IPS DF 6.9 (cell line): ENCODE data around the gene IVD.
A peak's percentile ranks its signal among the peaks of the same experiment; 100 is the strongest.

Experiments used
- DNase-seq: peaks from one replicate; pipeline ENCODE4 v3.0.0-alpha.2; 2013; ENCODE audit warnings: low read depth, low spot score
- H3K27ac ChIP-seq: one replicate; pipeline ENCODE4 v1.5.1; 2013; ENCODE audit warnings: low read length, control low read depth
- H3K27me3 ChIP-seq: 2 replicates; pipeline ENCODE4 v1.6.1; 2013; ENCODE audit warnings: mild to moderate bottlenecking, low read length; ENCODE audit not compliant: control insufficient read depth, insufficient read depth
- H3K36me3 ChIP-seq: 2 replicates; pipeline ENCODE4 v1.6.1; 2013; ENCODE audit warnings: low read length; ENCODE audit not compliant: control insufficient read depth, insufficient read depth
- H3K4me1 ChIP-seq: 2 replicates; pipeline ENCODE4 v1.6.1; 2013; ENCODE audit warnings: low read length; ENCODE audit not compliant: control insufficient read depth, insufficient read depth
- H3K4me3 ChIP-seq: 2 replicates; pipeline ENCODE4 v1.5.1; 2013; ENCODE audit warnings: mild to moderate bottlenecking, low read length
- H3K9me3 ChIP-seq: 2 replicates; pipeline ENCODE4 v1.6.1; 2013; ENCODE audit warnings: low read length, inconsistent platforms; ENCODE audit not compliant: control insufficient read depth, insufficient read depth
- WGBS: extraction: QIAGEN DNeasy Blood & Tissue Kit; methylation state at CpG from one replicate; pipeline ENCODE4 v1.1.7; 2013; ENCODE audit warnings: mixed read lengths, missing lambda C conversion rate; ENCODE audit not compliant: insufficient read length, insufficient coverage; 5-methylcytosine and 5-hydroxymethylcytosine counted together

IVD gene

DNA sequence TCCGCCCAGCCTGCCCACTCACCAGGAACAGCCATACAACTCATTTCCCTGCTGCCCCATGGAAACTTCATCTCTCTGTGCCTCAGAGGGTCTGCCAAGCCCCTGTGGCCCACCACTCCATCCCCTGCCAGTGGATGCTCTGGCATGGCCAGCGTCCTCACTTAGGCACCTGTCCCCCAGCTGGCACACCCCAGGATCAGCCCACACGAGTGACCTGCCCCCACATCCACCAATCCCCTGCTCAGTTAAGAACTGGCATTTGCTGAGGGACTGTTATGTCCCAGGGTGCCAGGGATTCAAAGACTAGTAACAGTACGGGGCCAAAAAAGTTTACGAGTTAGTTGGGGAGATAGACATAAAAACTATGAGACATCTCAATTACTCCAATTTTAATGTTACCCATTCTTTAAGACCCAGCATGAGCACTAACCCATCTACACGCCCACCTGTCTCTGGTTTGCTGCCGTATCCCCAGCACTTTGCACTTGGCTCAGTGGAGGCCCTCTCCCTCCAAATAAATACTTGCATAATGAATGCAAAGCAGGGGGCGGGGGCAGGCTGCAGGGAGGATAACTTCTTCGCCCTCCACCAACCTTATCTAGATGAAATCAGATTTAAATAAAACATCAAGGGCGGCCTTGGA is 23.6 kb downstream of the IVD start:
- H3K4me1 ChIP-seq, result no peaks in the 10 kb centered on the region
- no peaks in the 10 kb centered on the region for H3K36me3 ChIP-seq
- H3K4me3 ChIP-seq, result no peak overlapping the region
- no CpG with 5 or more reads among the region's 10 CpGs for WGBS
- H3K27ac ChIP-seq, result no peak overlapping the region
- H3K9me3 ChIP-seq, result no peaks in the 10 kb centered on the region
- no peaks in the 10 kb centered on the region for H3K27me3 ChIP-seq
- no peak for DNase-seq

GRCh38 chr15:40430271-40430805 is 24.7 kb downstream of the IVD start:
- no peak for DNase-seq
- no peaks in the 10 kb centered on the region for H3K36me3 ChIP-seq
- no peaks in the 10 kb centered on the region; the same call in 1 of the 2 replicates for H3K27me3 ChIP-seq
- no peak overlapping the region for H3K4me3 ChIP-seq
- no peaks in the 10 kb centered on the region for H3K9me3 ChIP-seq
- peaks cover 1% of the 10 kb centered on the region; the same call in 1 of the 2 replicates for H3K4me1 ChIP-seq
- H3K27ac ChIP-seq, result no peak overlapping the region
- WGBS, result no CpG with 5 or more reads among the region's 10 CpGs

GRCh38 chr15:40435023-40435709 is 29.6 kb downstream of the IVD start:
- H3K4me1 ChIP-seq, result peaks cover 16% of the 10 kb centered on the region
- no peaks in the 10 kb centered on the region; the same call in 1 of the 2 replicates for H3K27me3 ChIP-seq
- no peak for DNase-seq
- no peaks in the 10 kb centered on the region for H3K9me3 ChIP-seq
- H3K4me3 ChIP-seq, result no peak overlapping the region; the same call in 1 of the 2 replicates
- WGBS, result no CpG with 5 or more reads among the region's 20 CpGs
- no peak overlapping the region for H3K27ac ChIP-seq
- no peaks in the 10 kb centered on the region for H3K36me3 ChIP-seq

DNA sequence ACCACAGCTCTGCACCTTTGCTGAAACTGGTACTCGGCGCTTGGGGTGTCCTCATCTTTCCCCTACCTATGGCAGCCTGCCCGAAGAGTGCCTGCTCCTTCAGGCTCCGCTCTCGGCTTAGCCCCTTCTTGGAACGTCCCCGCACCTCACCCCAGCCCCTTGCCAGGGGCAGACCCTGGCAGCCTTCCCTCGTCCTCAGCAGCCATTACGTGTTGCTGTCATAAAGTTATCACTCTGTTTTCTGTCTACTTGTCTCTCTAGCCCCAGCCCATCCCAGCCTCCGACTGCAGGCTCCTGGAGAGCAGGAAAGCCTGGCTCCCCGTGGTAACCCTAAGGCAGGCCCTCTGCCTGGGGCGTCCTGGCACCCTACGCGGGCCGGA is 30.1 kb downstream of the IVD start:
- no peak for DNase-seq
- Histone ChIP-seq H3K27me3 (no peaks in the 10 kb centered on the region; the same call in 1 of the 2 replicates), H3K4me3 (peak overlapping the region; percentile 55; the same call in 1 of the 2 replicates), H3K9me3 (no peaks in the 10 kb centered on the region), H3K27ac (no peak overlapping the region), H3K4me1 (peaks cover 16% of the 10 kb centered on the region), H3K36me3 (no peaks in the 10 kb centered on the region)
- no CpG with 5 or more reads among the region's 15 CpGs for WGBS

DNA sequence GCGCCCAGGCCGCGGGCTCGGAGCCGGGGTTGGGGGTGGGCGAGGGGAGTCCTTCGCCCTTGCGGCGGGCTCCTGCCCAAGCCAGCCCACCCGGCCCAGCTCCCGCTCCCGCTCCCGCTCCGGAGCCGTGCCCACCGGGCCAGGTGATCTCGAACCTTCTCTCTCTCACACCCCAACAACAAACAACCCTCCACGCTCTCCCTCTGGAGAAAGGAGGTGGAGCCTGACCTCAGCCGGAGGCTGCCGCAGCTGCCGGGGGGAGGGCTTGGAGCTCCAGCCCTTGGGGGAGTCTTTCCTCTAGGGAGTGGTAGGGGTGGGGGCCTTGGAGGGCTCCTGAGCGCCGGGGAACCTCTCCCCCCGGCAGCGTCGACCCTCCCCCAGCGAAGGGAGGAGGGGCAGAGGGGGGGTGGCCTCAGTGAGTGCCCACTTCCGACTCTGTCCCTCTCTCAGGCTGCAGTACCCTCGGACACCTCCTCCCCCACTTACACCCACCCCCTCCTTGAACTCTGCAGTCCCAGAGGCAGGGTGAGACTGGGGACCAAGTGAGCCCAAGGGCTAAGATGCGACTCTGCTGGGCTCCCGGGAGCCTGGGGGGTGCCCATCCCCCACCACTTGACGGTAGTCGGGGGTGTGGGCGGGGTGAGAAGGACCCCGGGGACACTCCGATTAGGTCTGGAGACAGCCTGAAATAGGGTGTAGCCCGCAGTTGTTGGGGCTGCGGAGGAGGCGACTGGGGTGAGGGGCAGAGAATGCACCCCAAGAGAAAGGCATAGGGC is 30.7 kb downstream of the IVD start:
- peak overlapping the region; percentile 55 for H3K4me3 ChIP-seq
- no peak overlapping the region for H3K27ac ChIP-seq

GRCh38 chr15:40436892-40437751 is 31.5 kb downstream of the IVD start:
- no peaks in the 10 kb centered on the region; the same call in 1 of the 2 replicates for H3K27me3 ChIP-seq
- no CpG with 5 or more reads among the region's 17 CpGs for WGBS
- H3K9me3 ChIP-seq, result no peaks in the 10 kb centered on the region
- peaks cover 16% of the 10 kb centered on the region for H3K4me1 ChIP-seq
- no peak overlapping the region for H3K27ac ChIP-seq
- no peak for DNase-seq
- H3K36me3 ChIP-seq, result no peaks in the 10 kb centered on the region; the same call in 1 of the 2 replicates
- H3K4me3 ChIP-seq, result peak overlapping the region; percentile 55; the same call in 1 of the 2 replicates

More for the DNA sequence above, 30.7 kb downstream of the IVD start:
- WGBS, result no CpG with 5 or more reads among the region's 39 CpGs
- no peak for DNase-seq
- H3K27me3 ChIP-seq, result no peaks in the 10 kb centered on the region; the same call in 1 of the 2 replicates
- H3K4me1 ChIP-seq, result peaks cover 16% of the 10 kb centered on the region
- no peaks in the 10 kb centered on the region for H3K9me3 ChIP-seq
- H3K36me3 ChIP-seq, result no peaks in the 10 kb centered on the region; the same call in 1 of the 2 replicates

- no CpG with 5 or more reads among the region's 21 CpGs for WGBS
- no peaks in the 10 kb centered on the region; the same call in 1 of the 2 replicates for H3K36me3 ChIP-seq
- H3K27ac ChIP-seq, result no peak overlapping the region
- DNase-seq, result no peak
- peak overlapping the region; percentile 55; the same call in 1 of the 2 replicates for H3K4me3 ChIP-seq
- H3K9me3 ChIP-seq, result no peaks in the 10 kb centered on the region
- H3K4me1 ChIP-seq, result peaks cover 20% of the 10 kb centered on the region
- no peaks in the 10 kb centered on the region; the same call in 1 of the 2 replicates for H3K27me3 ChIP-seq
Observed at GRCh38 chr15:40437752-40438687, 32.4 kb downstream of the IVD start.

DNA sequence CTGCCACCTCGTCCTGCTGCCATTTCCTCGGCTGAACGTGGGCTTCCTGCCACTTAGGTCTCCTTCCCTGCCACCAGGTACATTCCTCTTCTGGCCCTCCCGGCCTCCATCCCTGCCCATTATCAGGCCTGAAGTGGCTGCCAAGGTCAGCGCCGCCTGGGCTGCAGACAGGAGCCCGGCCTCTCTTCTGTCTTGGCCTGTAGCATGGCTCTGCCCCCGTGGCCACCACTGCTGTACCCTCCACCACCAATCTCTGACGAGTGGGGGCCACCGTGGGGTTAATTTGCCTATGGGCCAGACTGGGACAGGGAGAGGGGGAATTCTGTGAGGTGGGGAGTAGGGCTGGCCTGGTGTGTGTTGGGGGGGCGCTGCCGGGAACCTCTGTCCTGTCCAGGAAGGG is 33.1 kb downstream of the IVD start:
- H3K36me3 ChIP-seq, result no peaks in the 10 kb centered on the region; the same call in 1 of the 2 replicates
- H3K4me3 ChIP-seq, result no peak overlapping the region
- H3K27me3 ChIP-seq, result no peaks in the 10 kb centered on the region; the same call in 1 of the 2 replicates
- DNase-seq, result no peak
- H3K27ac ChIP-seq, result no peak overlapping the region
- H3K4me1 ChIP-seq, result peaks cover 22% of the 10 kb centered on the region
- WGBS, result no CpG with 5 or more reads among the region's 12 CpGs
- H3K9me3 ChIP-seq, result no peaks in the 10 kb centered on the region

DNA sequence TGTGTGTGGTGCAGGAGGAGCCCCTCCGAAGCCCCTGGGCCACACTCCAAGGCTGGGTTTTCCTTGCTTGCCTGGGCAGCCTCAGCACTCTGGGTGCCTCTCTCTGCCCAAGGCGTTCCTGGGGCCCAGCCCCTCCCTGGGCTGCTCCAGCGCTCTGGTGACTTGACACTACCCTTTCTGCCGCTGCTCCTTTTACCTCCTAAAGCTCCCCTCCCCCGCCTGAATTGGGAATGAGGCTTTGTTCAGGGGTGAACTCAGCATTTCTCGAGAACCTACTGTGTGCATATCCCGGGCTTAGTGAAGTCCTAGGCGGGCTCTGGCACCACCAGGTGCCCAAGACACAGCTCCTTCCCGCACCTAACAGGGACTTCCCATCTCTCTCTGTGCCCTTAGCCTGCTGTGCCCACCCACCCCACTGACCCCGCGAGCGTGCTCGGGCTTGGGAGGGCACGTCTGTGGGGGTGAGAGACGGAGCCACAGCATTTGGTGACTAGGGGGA is 33.9 kb downstream of the IVD start:
- H3K9me3 ChIP-seq, result no peaks in the 10 kb centered on the region
- no peaks in the 10 kb centered on the region; the same call in 1 of the 2 replicates for H3K27me3 ChIP-seq
- peak overlapping the region; percentile 94 for H3K4me3 ChIP-seq
- no peak overlapping the region for H3K27ac ChIP-seq
- DNase-seq, result no peak
- H3K36me3 ChIP-seq, result no peaks in the 10 kb centered on the region; the same call in 1 of the 2 replicates
- no CpG with 5 or more reads among the region's 15 CpGs for WGBS
- H3K4me1 ChIP-seq, result peaks cover 23% of the 10 kb centered on the region
